Psoas muscle (tissue), 8 donors: Measurements from ENCODE around the gene PRPF8. TPM values are rescaled to one million over a fixed set of nuclear protein-coding genes. Genes with fewer than 3 reads are reported as not detected.

Experiments used
- ATAC-seq, 4 donors: fragments of 200-7000 bp; cut with Tn5 transposase; one replicate each; pipeline ENCODE4 v1.9.1; 2020; ENCODE audit warnings: moderate library complexity in 3 of 4, mild to moderate bottlenecking in 2 of 4
- DNase-seq, 2 donors: peaks; one replicate each; pipeline ENCODE4 v3.0.0-alpha.2; 2020
- H3K27ac ChIP-seq: fragments of 200-600 bp; one replicate; pipeline ENCODE4 v1.8.0; 2022
- H3K27me3 ChIP-seq, 3 donors: fragments of 200-600 bp in 1 of 3; one replicate each; pipeline versions ENCODE4 v1.6.1 to v1.8.0; 2013 to 2022; ENCODE audit warnings: low read length in 2 of 3, mild to moderate bottlenecking in 2 of 3, moderate library complexity in 1 of 3; ENCODE audit not compliant: insufficient read depth in 3 of 3
- H3K36me3 ChIP-seq, 2 donors: fragments of 200-600 bp in 1 of 2; one replicate each; pipeline versions ENCODE4 v1.6.1 to v1.8.0; 2013 to 2022; ENCODE audit warnings: low read depth in 1 of 2, mild to moderate bottlenecking in 1 of 2, moderate library complexity in 1 of 2; ENCODE audit not compliant: insufficient read depth in 1 of 2
- H3K4me1 ChIP-seq: fragments of 200-600 bp; one replicate; pipeline ENCODE4 v1.8.0; 2022
- H3K4me3 ChIP-seq: fragments of 200-600 bp; one replicate; pipeline ENCODE4 v1.8.0; 2022; ENCODE audit warnings: mild to moderate bottlenecking
- H3K9me3 ChIP-seq: fragments of 200-600 bp; one replicate; pipeline ENCODE4 v1.8.0; 2022
- WGBS, 3 donors: extraction: QIAGEN DNeasy Blood & Tissue Kit; methylation state at CpG; one replicate each; pipeline versions ENCODE4 v1.1.6 to v1.1.7; 2013; 5-methylcytosine and 5-hydroxymethylcytosine counted together
- intact Hi-C, 2 donors: fragments of 100-400 bp; cut with DNase I; formaldehyde crosslinking; loops; one replicate each; pipeline versions ENCODE4 v1.11.0 to v1.14.2; 2022
- polyA plus RNA-seq, 3 donors: library from polyadenylated mRNA; stranded (reverse); fragments of 200-250 nt; gene quantifications; one replicate each; pipeline ENCODE4 v1.2.3, GENCODE V29; 2013
- total RNA-seq, 4 donors: library from RNA; stranded (reverse); fragmentation: NEBNext Ultra II Directional in 2 of 4; extraction: Animal tissue kit (Norgen Biotek cat#: 25700) in 2 of 4; gene quantifications; one replicate each; pipeline versions ENCODE4 v1.2.1 to v1.2.4, GENCODE V29; 2021 to 2023
- TF ChIP-seq, protein P1 (sequence below): fragments of 200-600 bp; IDR thresholded peaks from one replicate; pipeline ENCODE4 v1.8.0; 2022; ENCODE audit warnings: antibody characterized with exemption
- donor health status: healthy with polysubstance abuse.
- donor health status: DM: no; HTN: no; CAD: no; lungs with moderate emphysema.
- donor health status: Bipolar disorder and iron deficiency.
- donor health status: healthy.
- donor health status: DM: yes; HTN: yes; CAD: no.
- donor health status: DM: no; HTN: no; CAD: no.
- donor health status: DM: no; HTN: no; CAD: no.
- donor health status: DM: yes; HTN: yes; CAD: no.

The PRPF8 gene
- total and polyA plus RNA-seq, 7 donors = 84.8 to 305 (median 218) TPM

DNA sequence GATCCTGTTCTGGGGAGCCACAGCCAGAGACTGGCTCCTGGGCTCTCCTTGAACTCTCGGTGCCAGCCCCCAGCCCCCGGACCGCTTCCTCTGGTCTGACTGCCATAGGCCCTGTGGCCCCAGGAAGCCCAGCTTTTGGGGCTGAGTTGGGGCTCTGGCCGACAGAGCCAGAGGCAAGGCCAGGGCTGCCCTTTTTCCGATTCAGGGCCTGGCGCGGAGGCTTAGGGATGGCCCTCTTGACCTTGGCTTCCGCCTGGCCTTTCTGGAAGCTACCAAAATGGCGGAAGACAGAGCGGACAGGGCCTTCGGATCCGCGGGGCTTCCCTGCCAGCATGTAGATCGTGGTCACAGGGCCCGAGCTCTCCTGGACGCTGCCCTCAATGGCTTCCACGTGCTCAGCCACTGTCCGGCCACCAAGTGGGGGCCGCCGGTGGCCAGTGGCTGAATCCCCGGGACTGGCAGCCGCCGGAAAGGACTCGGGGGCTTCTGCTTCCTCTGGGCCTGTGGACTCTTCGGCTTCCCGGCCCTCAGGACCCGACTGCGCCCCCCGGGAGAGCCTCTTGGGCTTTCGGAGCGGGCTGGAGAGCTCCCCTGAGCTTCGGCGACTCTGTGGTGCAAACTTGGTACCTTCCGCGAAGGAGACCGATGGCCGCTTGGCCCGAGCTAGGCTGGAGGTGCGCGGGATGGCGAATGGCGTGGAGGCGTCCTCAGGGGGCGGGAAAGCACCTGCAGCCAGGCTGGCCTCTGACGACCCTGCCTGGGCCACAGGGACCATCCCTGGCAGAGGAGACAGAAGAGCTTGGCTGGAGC lies 49.6 kb downstream of the PRPF8 start:
- Histone ChIP-seq H3K9me3 (no peaks in the 10 kb centered on the region), H3K36me3 (peaks cover 0 to 34% of the 10 kb centered on the region in 2 donors), H3K27me3 (no peaks in the 10 kb centered on the region), H3K4me3 (no peak overlapping the region), H3K4me1 (peaks cover 8% of the 10 kb centered on the region), H3K27ac (no peak overlapping the region)
- intact Hi-C loops = no loop called here
- TF ChIP-seq, protein P1, sequence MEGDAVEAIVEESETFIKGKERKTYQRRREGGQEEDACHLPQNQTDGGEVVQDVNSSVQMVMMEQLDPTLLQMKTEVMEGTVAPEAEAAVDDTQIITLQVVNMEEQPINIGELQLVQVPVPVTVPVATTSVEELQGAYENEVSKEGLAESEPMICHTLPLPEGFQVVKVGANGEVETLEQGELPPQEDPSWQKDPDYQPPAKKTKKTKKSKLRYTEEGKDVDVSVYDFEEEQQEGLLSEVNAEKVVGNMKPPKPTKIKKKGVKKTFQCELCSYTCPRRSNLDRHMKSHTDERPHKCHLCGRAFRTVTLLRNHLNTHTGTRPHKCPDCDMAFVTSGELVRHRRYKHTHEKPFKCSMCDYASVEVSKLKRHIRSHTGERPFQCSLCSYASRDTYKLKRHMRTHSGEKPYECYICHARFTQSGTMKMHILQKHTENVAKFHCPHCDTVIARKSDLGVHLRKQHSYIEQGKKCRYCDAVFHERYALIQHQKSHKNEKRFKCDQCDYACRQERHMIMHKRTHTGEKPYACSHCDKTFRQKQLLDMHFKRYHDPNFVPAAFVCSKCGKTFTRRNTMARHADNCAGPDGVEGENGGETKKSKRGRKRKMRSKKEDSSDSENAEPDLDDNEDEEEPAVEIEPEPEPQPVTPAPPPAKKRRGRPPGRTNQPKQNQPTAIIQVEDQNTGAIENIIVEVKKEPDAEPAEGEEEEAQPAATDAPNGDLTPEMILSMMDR = no peak
- WGBS, 3 donors = 93 to 97% (median 94%) methylated on average over 45 of the region's 45 CpGs
- ATAC-seq (no peak), DNase-seq (peak in 1 of 2 donors; percentile 50)

DNA sequence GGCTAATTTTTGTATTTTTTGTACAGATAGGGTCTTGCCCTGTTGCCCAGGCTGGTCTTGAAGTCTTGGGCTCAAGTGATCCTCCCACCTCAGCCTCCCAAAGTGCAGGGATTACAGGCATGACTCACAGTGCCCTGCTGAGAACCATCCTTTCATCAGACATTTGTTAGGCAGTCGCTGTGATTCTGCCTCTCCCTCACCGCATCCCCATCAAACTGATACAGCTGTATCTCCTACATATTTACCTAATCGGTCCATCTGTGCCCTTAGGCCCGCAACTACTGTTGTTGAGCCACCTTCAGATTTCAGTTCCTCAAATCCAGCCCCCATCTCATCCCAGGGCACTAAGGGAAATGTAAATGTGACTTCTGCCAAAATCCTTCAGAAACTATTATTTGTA lies 54.0 kb downstream of the PRPF8 start:
- TF ChIP-seq, protein P1 = no peak
- intact Hi-C loops = no loop called here
- 86 to 88% (median 87%) methylated on average over 4 of the region's 4 CpGs for WGBS, 3 donors

DNA sequence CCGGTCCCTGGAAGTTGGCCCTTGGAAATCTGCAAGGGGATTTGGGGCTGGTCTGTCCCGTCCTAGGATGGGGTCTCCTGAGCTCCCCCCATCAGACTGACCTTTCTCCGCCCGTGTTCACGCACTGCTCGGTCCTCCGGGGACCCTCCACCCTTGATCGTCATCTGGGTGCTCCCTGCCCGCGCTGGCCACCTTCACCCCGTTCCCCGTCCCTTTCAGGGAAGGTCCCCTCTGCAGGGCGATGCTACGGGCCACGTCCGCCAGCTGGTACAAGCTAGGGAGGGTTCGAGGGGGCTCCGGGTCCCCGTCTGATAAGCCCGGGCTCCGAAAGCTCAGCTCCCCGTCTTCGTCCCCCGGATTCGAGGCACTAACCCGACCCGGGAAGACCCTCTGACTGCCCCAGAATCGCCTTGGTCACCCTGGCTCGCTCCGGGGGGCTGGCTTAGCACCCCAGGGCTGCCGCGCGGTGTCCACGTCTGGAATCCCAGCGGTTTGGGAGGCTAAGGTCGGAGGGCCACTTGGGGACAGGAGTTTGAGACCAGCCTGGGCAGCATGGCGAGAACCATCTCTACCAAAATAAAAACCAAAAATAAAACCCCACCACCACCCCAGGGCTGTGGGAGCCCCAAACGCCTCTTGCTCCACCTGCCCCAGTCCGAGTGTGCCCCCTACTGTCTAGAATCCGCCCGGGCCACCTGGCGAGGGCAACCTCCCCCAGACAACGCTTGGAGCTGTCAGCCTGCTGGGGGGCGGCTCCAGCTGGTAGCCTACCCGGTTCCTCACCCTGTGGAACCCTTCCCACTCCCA lies 55.0 kb downstream of the PRPF8 start:
- Histone ChIP-seq H3K4me3 (peak overlapping the region; percentile 93), H3K27me3 (no peaks in the 10 kb centered on the region), H3K9me3 (no peaks in the 10 kb centered on the region), H3K4me1 (peaks cover 29% of the 10 kb centered on the region), H3K36me3 (peaks cover 0 to 21% of the 10 kb centered on the region in 2 donors), H3K27ac (peak overlapping the region; percentile 92)
- intact Hi-C loops = loop anchor here (1.0 to 5.0 kb wide), 3 partner anchors 37 to 367 kb away; no protein-coding TSS in a partner anchor
- ATAC-seq (peak; percentile 61 to 66 (median 61)), DNase-seq (peak; percentile 77 to 89)
- TF ChIP-seq, protein P1 = peak; percentile 74
- 3% methylated on average over 44 to 45 of the region's 45 CpGs for WGBS, 3 donors

More for the DNA sequence above, 54.0 kb downstream of the PRPF8 start:
- no peak for DNase-seq
- Histone ChIP-seq H3K9me3 (no peaks in the 10 kb centered on the region), H3K4me3 (no peak overlapping the region), H3K36me3 (peaks cover 0 to 21% of the 10 kb centered on the region in 2 donors), H3K27me3 (no peaks in the 10 kb centered on the region), H3K4me1 (peaks cover 28% of the 10 kb centered on the region), H3K27ac (no peak overlapping the region)
- ATAC-seq = no peak

DNA sequence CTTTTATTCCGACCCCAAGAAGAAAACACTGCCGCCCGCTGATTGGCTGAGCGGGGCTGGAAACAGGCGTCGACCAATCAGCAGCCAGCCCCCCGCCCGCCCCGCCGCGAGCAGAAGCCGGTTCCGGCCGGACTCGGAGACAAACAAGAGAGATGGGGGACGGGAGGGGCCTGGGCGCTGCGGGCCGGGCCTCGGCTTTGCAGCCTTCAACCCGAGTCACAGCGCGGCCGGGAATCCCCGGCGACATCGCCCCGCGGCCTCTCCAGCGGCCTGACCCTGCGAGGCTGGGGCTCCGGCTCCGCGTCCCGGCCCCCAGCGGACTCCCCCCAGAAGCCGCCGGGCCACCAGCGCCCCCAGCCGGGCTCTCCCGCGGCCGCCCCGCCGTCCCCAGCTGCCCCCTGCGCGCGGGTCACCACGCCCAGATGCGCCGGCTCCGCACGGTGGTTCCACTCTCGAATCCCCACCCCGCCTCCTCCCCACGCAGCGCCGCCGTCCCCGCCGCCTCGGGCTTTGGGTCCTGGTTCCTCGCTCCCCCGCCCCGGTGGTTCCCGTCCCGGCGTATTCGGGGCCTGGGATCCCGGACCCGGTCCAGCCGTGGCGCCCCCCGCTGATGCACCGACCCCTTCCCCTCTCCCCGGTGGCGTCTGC lies 55.7 kb downstream of the PRPF8 start:
- Histone ChIP-seq H3K9me3 (no peaks in the 10 kb centered on the region), H3K4me1 (peaks cover 29% of the 10 kb centered on the region), H3K4me3 (peak overlapping the region; percentile 93), H3K27me3 (no peaks in the 10 kb centered on the region), H3K36me3 (peaks cover 0 to 21% of the 10 kb centered on the region in 2 donors), H3K27ac (peak overlapping the region; percentile 92)
- ATAC-seq = peak; percentile 80 to 85 (median 83)
- DNase-seq = peak; percentile 94 to 97
- WGBS, 3 donors = 0 to 1% (median 1%) methylated on average over 45 to 77 of the region's 77 CpGs
- intact Hi-C loops = loop anchor here (1.0 to 5.0 kb wide), 3 partner anchors 37 to 367 kb away; no protein-coding TSS in a partner anchor
- TF ChIP-seq, protein P1 = peak; percentile 54
